NB4 (cell line): ENCODE results near the gene PFN3.

Source experiments
- POLR2A ChIP-seq: IDR thresholded peaks from 2 replicates; pipeline ENCODE4 v1.6.1; 2011; ENCODE audit warnings: mild to moderate bottlenecking; ENCODE audit not compliant: insufficient read length; ENCODE audit errors: extremely low read depth
- TF ChIP-seq, protein P1 (sequence below): IDR thresholded peaks from one replicate; pipeline ENCODE4 v1.5.1; 2012; ENCODE audit warnings: low read depth, low read length

DNA sequence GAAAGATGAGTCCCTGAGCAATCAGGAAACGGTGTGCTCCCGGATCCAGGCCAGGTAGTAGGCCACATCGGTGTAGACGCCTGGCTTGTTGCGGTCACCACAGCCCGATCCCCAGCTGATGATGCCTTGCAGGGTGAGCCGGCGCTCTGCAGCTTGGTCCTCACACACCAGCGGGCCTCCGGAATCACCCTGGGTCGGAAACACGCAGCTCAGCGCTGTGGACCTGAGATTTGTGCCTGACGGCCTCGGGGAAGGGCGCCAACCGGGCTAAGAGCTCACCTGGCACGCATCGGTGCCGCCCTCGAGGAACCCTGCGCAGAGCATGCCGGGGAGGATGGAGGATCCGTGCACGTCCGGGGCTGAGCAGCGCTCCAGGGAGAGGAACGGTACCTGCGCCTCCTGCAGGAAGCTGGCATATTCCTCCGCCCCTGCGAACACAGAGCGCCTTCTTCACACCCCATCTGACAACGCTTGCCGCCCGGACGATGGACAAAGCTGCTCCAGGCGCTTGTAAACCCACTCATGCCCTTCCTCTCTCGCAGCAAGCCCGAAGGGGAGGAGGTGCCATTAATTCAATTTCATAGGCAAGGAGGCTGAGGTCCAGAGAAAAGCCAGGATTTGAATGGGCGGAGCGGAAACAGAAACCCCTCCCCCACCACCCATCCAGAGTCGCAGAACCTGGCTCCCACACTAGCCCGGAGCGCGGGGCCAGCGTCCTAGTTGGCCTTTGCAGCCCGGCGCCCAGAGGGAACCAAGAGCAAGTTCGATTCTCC is 2.0 kb upstream of the PFN3 start:
- TF ChIP-seq, protein P1, sequence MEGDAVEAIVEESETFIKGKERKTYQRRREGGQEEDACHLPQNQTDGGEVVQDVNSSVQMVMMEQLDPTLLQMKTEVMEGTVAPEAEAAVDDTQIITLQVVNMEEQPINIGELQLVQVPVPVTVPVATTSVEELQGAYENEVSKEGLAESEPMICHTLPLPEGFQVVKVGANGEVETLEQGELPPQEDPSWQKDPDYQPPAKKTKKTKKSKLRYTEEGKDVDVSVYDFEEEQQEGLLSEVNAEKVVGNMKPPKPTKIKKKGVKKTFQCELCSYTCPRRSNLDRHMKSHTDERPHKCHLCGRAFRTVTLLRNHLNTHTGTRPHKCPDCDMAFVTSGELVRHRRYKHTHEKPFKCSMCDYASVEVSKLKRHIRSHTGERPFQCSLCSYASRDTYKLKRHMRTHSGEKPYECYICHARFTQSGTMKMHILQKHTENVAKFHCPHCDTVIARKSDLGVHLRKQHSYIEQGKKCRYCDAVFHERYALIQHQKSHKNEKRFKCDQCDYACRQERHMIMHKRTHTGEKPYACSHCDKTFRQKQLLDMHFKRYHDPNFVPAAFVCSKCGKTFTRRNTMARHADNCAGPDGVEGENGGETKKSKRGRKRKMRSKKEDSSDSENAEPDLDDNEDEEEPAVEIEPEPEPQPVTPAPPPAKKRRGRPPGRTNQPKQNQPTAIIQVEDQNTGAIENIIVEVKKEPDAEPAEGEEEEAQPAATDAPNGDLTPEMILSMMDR, result no peak
- no peak for TF ChIP-seq POLR2A
